HPDE6-E6E7 (cell line): ENCODE measurements around the gene BFSP2.
"Not testable (repeated sequence)": the region's sequence is repeated elsewhere in the genome, so short reads cannot be mapped to it uniquely, and the experiment has no call there.

Experiments used
- DNase-seq: peaks from one replicate; pipeline ENCODE4 v3.0.0; 2011; ENCODE audit warnings: missing footprints; ENCODE audit errors: extremely low spot score

Gene BFSP2

DNA sequence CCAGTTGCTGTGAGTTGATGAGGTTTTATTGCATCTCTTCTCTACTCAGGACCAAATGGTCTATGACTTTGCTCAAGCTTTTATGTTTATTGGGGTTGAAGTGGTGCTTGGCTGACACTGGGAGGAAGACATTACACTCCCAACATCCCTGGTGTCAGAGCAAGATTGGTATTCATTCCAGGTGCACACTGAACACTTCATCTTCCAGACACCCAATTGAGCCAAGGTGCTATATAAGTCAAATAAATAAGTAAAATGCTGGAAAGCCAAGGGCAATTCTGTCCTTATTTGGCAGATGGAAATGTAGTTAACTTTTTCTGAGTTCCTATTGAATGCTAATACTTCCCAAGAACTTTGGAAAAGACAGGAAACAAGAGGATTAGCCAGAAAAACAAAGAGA is 120.4 kb downstream of the BFSP2 start:
- no peak for DNase-seq

DNA sequence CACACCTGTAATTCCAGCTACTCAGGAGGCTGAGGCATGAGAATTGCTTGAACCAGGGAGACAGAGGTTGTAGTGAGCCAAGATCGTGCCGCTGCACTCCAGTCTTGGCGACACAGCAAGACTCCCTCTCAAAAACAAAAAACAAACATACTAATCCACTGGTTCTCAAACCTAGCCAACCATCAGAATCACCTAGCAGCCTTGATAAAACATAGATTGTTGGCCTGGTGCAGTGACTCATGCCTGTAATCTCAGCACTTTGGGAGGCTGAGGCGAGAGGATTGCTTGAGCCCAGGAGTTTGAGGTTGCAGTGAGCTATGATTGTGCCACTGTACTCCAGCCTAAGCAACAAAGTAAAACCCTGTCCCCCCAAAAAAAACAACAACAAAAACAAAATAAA is 121.1 kb downstream of the BFSP2 start:
- not testable (repeated sequence) for DNase-seq

DNA sequence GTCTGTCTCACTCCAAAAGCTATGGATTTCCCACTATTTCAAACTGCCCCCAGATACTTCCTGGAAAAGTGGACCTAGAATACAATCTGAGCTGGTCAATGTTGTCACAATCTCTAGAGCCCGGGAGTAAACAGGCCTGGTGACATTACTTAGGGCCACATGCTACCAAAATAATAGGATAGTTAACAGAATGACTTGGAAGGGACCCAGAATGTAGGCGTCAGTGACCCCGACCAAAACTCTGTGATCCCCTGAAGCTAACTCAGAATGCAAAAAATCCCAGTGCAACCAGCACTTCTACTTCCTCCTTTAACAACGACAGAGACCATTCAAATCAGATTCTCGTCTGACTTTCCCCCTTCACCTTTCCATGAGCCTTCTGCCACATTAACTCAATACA is 122.1 kb downstream of the BFSP2 start:
- no peak for DNase-seq

DNA sequence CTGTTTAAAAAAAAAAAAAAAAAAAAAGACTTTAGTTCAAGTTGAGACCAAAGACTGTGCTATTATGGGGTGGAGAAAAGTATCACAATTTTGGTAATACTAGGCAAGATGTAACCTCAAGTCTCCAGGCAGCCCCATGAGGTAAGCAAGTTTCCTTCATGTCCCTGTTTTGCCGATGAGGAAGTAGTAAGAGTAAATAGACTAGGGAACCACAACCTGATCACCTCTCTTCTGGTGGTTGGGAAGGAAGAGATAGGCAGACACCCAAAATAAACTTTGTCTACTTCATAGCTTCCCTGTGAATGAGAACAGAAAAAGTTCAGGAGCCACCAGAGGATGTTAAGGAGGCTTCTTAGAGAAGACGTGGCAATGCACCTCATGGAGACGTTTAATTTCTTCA is 123.9 kb downstream of the BFSP2 start:
- DNase-seq: not testable (repeated sequence)
